ENCODE results near the gene RAD51B.

DNA sequence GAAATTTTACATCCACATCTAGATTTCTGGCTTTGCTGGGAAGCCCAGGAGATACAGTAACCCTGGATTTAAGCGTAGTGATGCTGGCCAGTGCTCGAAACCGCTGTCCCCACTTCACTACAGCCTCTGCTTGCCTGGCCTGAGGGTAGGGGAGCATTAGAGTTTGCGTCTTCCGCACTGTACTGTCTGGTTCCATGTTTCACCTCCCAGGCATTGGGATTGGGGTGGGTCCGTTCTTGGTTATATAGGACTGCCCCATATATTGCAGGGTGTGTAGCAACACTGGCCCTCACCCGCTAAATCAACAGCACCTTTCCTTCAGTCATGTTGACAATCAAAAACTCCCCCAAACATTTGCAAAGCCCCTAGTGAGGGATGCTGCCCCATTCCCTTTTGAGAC is 732.5 kb downstream of the RAD51B start:
- no peak for TF ChIP-seq CTCF (IDR thresholded peaks at IDR 0.05)
- no peak for TF ChIP-seq POLR2A (IDR thresholded peaks at IDR 0.05)
